Astrocyte (in vitro differentiated cells and primary cell): ENCODE data around the gene RBBP8.

Source experiments
- EZH2 ChIP-seq: IDR thresholded peaks from 2 replicates; pipeline ENCODE4 v1.6.1; 2012; ENCODE audit warnings: mild to moderate bottlenecking, low read length, inconsistent platforms; ENCODE audit not compliant: insufficient read depth
- TF ChIP-seq, protein P1 (sequence below): IDR thresholded peaks from 2 replicates; pipeline ENCODE4 v1.5.1; 2011; ENCODE audit warnings: low read depth, mild to moderate bottlenecking, inconsistent platforms, low read length, moderate library complexity; ENCODE audit not compliant: insufficient read depth

DNA sequence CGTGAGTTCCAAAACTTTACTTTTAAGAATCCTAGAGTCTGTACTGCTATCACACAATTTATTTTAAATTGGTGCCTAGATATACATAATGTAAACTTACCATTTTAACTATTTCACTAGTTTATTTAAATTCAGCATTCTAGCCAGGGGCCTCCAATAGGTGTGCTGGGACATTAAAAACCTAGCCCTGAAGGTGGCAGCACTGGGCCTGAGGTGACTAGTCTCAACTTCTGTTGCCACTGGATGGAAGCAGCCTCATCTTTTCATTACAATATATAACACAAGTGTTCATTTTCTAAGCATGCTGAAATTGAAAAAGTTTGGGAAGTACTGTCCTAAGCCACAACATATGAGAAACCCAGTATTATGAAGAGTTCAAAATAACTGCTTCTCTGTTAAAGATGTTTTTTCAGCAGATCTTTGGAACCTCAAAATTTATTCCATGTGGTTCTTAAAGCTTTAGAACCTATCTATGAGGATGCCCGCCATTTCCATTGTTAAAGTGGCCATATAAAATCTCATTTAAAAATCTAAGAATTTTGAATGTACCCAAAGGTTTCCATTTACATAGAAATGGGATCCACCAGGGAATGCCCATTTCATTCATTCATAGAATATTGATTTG is 2.9 kb upstream of the RBBP8 start:
- TF ChIP-seq, protein P1, sequence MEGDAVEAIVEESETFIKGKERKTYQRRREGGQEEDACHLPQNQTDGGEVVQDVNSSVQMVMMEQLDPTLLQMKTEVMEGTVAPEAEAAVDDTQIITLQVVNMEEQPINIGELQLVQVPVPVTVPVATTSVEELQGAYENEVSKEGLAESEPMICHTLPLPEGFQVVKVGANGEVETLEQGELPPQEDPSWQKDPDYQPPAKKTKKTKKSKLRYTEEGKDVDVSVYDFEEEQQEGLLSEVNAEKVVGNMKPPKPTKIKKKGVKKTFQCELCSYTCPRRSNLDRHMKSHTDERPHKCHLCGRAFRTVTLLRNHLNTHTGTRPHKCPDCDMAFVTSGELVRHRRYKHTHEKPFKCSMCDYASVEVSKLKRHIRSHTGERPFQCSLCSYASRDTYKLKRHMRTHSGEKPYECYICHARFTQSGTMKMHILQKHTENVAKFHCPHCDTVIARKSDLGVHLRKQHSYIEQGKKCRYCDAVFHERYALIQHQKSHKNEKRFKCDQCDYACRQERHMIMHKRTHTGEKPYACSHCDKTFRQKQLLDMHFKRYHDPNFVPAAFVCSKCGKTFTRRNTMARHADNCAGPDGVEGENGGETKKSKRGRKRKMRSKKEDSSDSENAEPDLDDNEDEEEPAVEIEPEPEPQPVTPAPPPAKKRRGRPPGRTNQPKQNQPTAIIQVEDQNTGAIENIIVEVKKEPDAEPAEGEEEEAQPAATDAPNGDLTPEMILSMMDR, result peak; percentile 88
- TF ChIP-seq EZH2, result no peak
